ENCODE results near the gene ZDHHC12. TPM values are rescaled to one million over a fixed set of nuclear protein-coding genes. Genes with fewer than 3 reads are reported as not detected.

The ZDHHC12 gene
- total RNA-seq, 1 experiment from 2014 or later, result 57.6 TPM

GRCh38 chr9:128724744-128725211 lies 851 bp upstream of the ZDHHC12 start:
- RAD21 ChIA-PET (ENCODE audit: low non-redundant PET in 1 of 2, low total read pairs in 2 of 2, uncharacterized antibody in 2 of 2, unreplicated experiment in 2 of 2), result interaction anchor here in 1 of 2 experiments (0.7 kb wide), 1 partner anchor 202 kb away, joined by 3 read pairs; no protein-coding TSS in a partner anchor
- Histone ChIP-seq H4K20me1 (ENCODE audit: insufficient read depth) (no peaks in the 10 kb centered on the region), H3K79me2 (ENCODE audit: insufficient read depth, low read length) (peaks cover 9% of the 10 kb centered on the region; the same call in 1 of the 2 replicates), H3K9ac (ENCODE audit: low read length) (peak overlapping the region; percentile 62), H3K9me3 (ENCODE audit: control insufficient read depth in 1 of 2, insufficient read depth in 1 of 2, low read depth in 1 of 2, low read length in 2 of 2) (no peaks in the 10 kb centered on the region), H3K36me3 (ENCODE audit: control insufficient read depth in 1 of 2, insufficient read depth in 2 of 2, low read length in 2 of 2) (no peaks in the 10 kb centered on the region), H3K27me3 (ENCODE audit: insufficient read depth, low read length) (no peaks in the 10 kb centered on the region), H2AFZ (ENCODE audit: low read depth, low read length, poor library complexity, severe bottlenecking) (no peak overlapping the region), H3K9me2 (ENCODE audit: insufficient read depth) (no peaks in the 10 kb centered on the region), H3K4me2 (ENCODE audit: low read length) (peak overlapping the region; percentile 88), H3K4me3 (replicated peaks in 1 of 2; ENCODE audit: low read depth in 1 of 2, low read length in 2 of 2) (peak overlapping the region; percentile 70 to 97), H3K27ac (ENCODE audit: low read depth, low read length) (peak overlapping the region; percentile 65), H3K4me1 (ENCODE audit: control insufficient read depth in 1 of 2, insufficient read depth in 2 of 2, low read length in 2 of 2) (peaks cover 9 to 28% of the 10 kb centered on the region in 2 experiments)
- BruUV-seq (replicated peaks), result TSS peak; percentile 69
- ATAC-seq (peak; percentile 66), DNase-seq (ENCODE audit: low read depth, low spot score) (peak; percentile 62)
- TF ChIP-seq JUND (IDR thresholded peaks at IDR 0.05) (no peak), POLR2AphosphoS5 (IDR thresholded peaks at IDR 0.05; ENCODE audit: low read depth, low read length) (peak; percentile 51; the same call in 1 of the 2 replicates)
- intact Hi-C loops (cut with micrococcal nuclease), result no loop called here
- CTCF ChIA-PET, result interaction anchor here (1.0 to 1.8 kb wide), 7 partner anchors 9 to 223 kb away, joined by 3 to 14 read pairs (median 4); partner anchors contain the start of genes DOLK, ENDOG, NUP188 and PKN3
- POLR2A ChIA-PET, result interaction anchor here (1.0 to 1.2 kb wide), 2 partner anchors 27 to 40 kb away, joined by 3 to 12 read pairs; no protein-coding TSS in a partner anchor

- Histone ChIP-seq H3K27ac (ENCODE audit: low read depth, low read length) (peak overlapping the region; percentile 62), H3K36me3 (ENCODE audit: control insufficient read depth in 1 of 2, insufficient read depth in 2 of 2, low read length in 2 of 2) (no peaks in the 10 kb centered on the region; a peak in 1 of 4 replicates), H3K27me3 (ENCODE audit: insufficient read depth, low read length) (no peaks in the 10 kb centered on the region), H3K4me1 (ENCODE audit: control insufficient read depth in 1 of 2, insufficient read depth in 2 of 2, low read length in 2 of 2) (peaks cover 9 to 28% of the 10 kb centered on the region in 2 experiments), H3K4me2 (ENCODE audit: low read length) (peak overlapping the region; percentile 88), H2AFZ (ENCODE audit: low read depth, low read length, poor library complexity, severe bottlenecking) (no peak overlapping the region), H4K20me1 (ENCODE audit: insufficient read depth) (no peaks in the 10 kb centered on the region), H3K9me3 (ENCODE audit: control insufficient read depth in 1 of 2, insufficient read depth in 1 of 2, low read depth in 1 of 2, low read length in 2 of 2) (no peaks in the 10 kb centered on the region), H3K4me3 (replicated peaks in 1 of 2; ENCODE audit: low read depth in 1 of 2, low read length in 2 of 2) (peak overlapping the region; percentile 93 to 97), H3K9ac (ENCODE audit: low read length) (peak overlapping the region; percentile 93), H3K79me2 (ENCODE audit: insufficient read depth, low read length) (peaks cover 9% of the 10 kb centered on the region; the same call in 1 of the 2 replicates), H3K9me2 (ENCODE audit: insufficient read depth) (no peaks in the 10 kb centered on the region)
- no peak for DNase-seq (ENCODE audit: low read depth, low spot score)
- CTCF ChIA-PET, result interaction anchor here (1.0 to 1.8 kb wide), 4 partner anchors 10 to 205 kb away, joined by 3 to 14 read pairs (median 4); no protein-coding TSS in a partner anchor
- peak; percentile 35; the same call in 1 of the 2 replicates for TF ChIP-seq POLR2AphosphoS5 (IDR thresholded peaks at IDR 0.05; ENCODE audit: low read depth, low read length)
- TF ChIP-seq REST (IDR thresholded peaks at IDR 0.05; ENCODE audit: low read depth), result no peak
- RAD21 ChIA-PET (ENCODE audit: low non-redundant PET in 1 of 2, low total read pairs in 2 of 2, uncharacterized antibody in 2 of 2, unreplicated experiment in 2 of 2), result no interaction called here
- no peak for ATAC-seq
- POLR2A ChIA-PET, result interaction anchor here (0.8 to 1.0 kb wide), 2 partner anchors 25 to 79 kb away, joined by 3 read pairs; no protein-coding TSS in a partner anchor
- BruUV-seq (replicated peaks), result TSS peak; percentile 55
- intact Hi-C loops (cut with micrococcal nuclease), result no loop called here
Observed at GRCh38 chr9:128723352-128723865, 518 bp downstream of the ZDHHC12 start.

Measured in HCT116 (cell line).